ENCODE results near the gene NADSYN1. TPM values are rescaled to one million over a fixed set of nuclear protein-coding genes. Genes with fewer than 3 reads are reported as not detected.

NADSYN1 gene
- total RNA-seq, 2 experiments from 2014 or later, result 59.1 to 64.5 TPM

GRCh38 chr11:71448257-71449171, 4.5 kb upstream of the NADSYN1 start, which contains the start of gene DHCR7:
TSS of gene DHCR7 (minus strand) at chr11:71448393. CDS start at chr11:71444952, 3,441 bp downstream.
- ChIA-PET POLR2A (no interaction called here), CTCF (no interaction called here)

GRCh38 chr11:71449596-71449995, 3.4 kb upstream of the NADSYN1 start:
- ChIA-PET POLR2A (no interaction called here), CTCF (no interaction called here)

GRCh38 chr11:71450507-71450906, 2.5 kb upstream of the NADSYN1 start:
- POLR2A ChIA-PET, result no interaction called here
- CTCF ChIA-PET, result no interaction called here

DNA sequence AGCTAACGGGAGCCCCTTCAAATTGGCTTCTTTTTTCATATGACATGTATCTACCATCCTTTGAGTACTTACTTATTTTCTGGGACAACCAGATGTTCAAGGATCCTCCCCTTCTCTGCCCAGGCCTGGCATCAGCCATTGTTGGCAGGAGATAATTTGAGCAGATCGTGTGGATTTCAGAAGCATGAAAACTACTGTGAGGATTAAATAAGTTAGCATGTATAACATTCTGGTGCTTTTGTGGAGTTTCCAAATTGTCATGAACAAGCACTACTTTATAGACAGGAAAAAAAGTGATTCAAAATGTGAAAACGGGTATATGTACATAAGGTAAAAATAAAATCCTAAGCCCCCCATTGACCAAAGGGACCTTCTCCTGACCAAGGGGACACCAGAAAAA, 2.1 kb upstream of the NADSYN1 start:
- CTCF ChIA-PET, result no interaction called here
- POLR2A ChIA-PET, result no interaction called here

DNA sequence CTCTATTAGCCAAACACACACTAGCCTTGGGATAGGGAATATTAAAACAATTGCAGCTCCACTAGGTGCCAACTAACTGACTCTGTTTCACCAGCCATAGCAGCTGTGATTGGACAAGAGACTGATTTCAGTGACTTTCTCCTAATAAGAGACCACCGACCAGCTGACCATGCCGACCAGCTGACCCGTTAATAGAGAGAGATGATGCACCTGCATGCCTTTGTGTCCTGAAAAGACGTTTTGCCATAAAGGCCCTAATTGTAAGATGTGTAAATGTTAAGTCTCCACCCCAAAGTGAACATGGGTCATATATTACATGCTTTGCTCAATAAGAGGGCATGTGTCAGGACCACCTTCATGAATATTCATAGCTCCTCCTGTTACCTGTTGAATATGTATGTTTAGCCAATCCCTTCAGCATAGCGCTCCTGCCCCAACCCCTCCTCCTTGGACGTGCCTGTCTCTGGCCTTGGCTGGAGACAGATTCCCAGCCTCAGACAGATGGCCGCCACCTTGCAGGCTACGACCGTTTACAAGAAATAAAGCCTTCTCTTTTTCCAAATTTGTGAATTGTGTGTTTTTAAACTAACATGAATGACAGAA, 1.3 kb upstream of the NADSYN1 start:
- CTCF ChIA-PET, result no interaction called here

DNA sequence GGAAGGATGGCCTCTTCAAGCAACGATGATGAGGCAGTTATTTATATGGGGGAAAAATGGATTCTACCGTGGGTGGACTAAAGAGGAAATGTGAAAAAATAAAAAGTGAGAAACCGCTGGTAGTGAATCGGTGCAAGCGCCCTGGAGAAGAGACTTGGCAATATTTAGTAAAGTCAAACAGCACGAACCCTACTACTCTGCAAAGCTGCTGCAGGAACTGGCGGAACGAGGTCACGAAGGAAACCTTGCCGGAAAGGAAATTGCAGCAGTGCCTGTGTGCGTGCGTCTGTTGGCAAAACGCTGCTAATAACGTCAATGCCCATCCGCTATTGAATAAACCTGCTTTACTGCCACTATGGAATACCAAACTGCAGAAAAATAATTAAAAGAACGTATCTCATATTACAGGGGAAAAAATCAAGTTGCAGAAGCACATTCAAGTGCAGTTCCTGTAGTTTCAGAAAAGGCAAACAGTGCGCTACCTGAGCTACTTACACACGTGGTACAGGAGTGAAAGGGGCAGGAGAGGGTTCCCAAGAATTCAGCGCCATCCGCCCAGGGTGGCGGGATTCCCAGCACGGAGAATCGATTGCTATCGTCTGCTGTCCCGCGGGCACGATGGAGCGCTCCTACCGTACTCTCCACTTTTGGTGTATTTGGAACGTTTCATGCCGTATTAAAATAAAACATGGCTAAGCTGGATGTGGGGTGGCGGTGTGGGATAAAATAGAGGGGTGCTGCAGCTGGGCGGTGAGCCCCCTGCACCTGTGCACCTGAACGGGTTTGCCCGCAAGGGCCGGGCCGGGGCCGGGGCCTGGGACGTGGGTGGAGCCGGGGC, 585 bp upstream of the NADSYN1 start:
- CTCF ChIA-PET, result interaction anchor here (0.6 kb wide), 1 partner anchor 1565 kb away, joined by 4 read pairs; no protein-coding TSS in a partner anchor
- POLR2A ChIA-PET, result interaction anchor here (1.0 kb wide), 1 partner anchor 19 kb away, joined by 3 read pairs; no protein-coding TSS in a partner anchor

More for the DNA sequence above, 1.3 kb upstream of the NADSYN1 start:
- POLR2A ChIA-PET, result interaction anchor here (0.6 kb wide), 1 partner anchor 1103 kb away, joined by 3 read pairs; no protein-coding TSS in a partner anchor

GRCh38 chr11:71453918-71454304, 908 bp downstream of the NADSYN1 start:
- ChIA-PET POLR2A (no interaction called here), CTCF (no interaction called here)

DNA sequence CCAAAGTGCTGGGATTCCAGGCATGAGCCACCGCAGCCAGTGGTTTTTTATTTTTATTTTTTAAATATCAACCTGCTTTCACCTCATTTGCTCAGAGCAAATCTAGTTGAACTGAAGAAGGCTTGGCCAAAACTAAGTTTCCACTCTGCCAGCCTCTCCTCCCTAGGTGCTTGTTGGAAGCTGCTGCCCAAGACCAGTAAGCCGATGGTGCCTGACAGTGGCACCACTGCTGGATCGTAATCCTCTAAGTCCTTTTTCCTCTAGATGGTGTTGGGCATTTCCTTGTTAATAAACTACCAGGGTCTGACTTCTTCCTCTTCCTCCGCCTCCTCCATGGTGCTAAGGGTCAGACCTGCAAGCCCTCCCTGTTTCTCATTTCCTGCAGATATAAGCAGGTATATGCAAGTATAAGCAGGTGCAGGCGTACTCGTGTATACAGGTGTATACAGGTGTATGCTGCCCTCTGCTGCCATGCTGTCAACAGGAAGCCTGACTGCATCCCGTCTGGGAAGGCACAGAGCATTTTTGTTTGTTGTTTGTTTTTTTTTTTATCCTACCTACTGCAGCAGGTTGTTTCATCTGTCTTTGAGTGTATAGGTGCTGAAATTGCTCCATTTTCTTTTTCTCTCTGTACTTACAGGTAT, 1.6 kb downstream of the NADSYN1 start:
- ChIA-PET CTCF (no interaction called here), POLR2A (no interaction called here)

GRCh38 chr11:71456294-71456693, 3.3 kb downstream of the NADSYN1 start:
- ChIA-PET CTCF (no interaction called here), POLR2A (no interaction called here)

DNA sequence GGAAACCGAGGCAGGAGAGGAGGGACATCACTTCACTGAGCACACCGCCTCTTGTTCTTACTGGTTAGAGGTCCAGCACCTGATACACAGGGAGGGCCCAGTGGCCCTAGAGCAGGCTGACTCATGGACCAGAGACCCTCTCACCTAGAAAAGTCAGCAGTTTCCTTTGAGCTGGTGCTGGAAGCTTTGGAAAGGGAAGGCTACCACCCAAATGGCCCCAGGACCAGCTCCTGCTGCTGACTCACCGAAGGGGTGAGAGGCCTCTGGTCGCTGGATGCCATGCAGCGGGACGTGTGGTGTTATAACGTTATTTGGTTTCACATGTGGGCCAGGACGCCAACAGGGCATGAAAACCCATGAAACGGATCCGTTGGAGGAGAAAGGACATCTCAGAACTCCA, 3.8 kb downstream of the NADSYN1 start:
- ChIA-PET POLR2A (no interaction called here), CTCF (no interaction called here)

DNA sequence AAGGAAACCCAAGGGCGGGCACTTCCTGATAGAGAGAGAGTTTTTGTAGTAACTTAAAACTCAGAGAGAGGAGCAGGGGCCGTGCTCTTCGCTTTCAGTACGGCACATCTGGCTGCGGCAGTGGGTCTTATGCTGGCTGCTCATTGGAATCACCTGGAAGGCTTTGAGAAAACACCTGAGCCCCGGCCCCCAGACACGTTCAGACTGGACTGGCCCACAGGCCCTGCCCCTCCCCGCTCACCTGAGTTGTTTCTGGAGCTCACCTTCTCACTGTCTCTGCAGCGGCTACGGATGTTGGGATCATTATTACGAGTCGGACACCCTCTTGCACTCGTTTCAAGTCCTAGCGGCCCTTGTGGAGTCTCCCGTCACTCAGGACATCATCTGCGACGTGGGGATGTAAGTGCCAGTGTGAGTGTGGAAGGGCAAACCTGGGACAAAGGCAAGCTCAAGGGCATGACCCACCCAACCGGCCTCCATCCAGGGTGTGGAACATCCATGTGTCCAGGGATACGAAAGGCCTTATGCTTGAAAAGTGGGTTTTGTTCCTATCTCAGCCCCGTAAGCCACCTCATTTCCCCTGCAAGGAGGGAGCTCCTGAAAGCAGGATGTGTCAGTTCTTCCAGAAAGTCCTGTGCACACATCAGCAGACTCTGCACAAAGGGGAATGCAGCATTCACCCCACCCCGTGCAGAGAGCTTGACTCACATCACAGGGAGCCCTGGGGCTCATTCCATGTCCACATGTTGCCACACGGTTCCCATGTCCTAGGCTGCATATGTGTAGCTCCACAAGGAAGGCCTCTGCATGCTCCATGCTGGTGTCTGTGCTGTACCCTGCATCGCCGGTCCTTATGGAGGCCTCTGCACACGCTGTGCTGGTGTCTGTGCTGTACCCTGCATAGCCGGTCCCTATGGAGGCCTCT, 5.4 kb downstream of the NADSYN1 start:
- POLR2A ChIA-PET, result no interaction called here
- CTCF ChIA-PET, result no interaction called here

GRCh38 chr11:71459076-71459766, 6.2 kb downstream of the NADSYN1 start:
- ChIA-PET POLR2A (no interaction called here), CTCF (no interaction called here)

GRCh38 chr11:71459767-71460320, 6.8 kb downstream of the NADSYN1 start:
- ChIA-PET POLR2A (no interaction called here), CTCF (no interaction called here)

DNA sequence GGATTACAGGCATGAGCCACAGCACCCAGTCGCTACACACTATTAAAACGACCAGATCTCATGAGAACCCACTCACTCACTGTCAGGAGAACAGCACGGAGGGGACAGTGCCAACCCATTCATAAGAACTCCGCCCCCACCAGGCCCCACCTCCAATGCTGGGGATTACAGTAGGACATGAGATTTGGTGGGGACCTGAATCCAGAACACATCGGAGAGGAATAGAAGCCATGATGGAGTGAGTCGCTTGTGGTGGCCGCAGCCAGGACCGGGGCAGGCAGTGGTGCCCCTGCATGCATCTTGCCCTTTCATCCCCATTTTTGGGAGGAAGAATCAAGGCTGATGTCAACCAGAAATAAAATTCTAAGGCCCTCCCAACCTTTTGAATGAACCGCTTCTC, 8.7 kb downstream of the NADSYN1 start:
- ChIA-PET POLR2A (no interaction called here), CTCF (no interaction called here)

- ChIA-PET POLR2A (no interaction called here), CTCF (no interaction called here)
These were observed 9.7 kb downstream of the NADSYN1 start for GRCh38 chr11:71462726-71463125.

DNA sequence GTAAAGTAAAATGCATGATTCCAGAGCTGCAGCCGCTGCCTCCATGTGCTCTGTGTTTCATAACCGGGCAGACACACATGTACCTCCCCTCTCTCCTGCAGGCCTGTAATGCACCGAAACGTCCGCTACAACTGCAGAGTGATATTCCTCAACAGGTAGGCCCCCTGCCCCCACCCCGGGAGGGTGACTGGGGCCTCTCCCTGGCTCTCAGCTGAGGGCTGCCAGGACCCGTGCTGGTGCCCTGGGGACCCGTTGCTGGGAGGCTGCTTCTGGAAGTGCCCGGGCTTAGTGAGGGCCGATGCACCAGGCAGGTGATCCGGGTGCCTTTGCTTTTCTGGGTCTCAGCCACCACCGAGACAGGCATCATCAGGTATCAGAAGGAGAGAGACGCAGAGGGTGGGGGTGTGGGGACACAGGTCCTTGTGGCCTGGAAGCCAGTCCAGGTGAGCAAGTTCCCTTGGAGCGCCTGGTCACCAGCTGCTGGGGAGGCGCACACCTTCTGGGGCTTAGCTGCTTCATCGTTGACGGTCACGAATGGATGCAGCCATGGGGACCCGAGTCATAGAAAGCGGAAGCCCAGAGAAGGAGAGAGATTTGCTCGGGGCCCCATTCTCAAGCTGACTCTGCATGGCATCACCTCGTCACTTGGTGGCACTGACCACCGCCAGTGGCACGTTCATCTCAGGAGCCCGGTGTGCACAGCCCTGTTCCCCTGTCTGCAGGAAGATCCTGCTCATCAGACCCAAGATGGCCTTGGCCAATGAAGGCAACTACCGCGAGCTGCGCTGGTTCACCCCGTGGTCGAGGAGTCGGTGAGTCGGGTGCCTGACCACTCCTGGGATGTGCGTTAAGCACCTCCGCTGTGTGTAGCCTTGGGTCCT, 10.6 kb downstream of the NADSYN1 start:
- ChIA-PET POLR2A (no interaction called here), CTCF (no interaction called here)

DNA sequence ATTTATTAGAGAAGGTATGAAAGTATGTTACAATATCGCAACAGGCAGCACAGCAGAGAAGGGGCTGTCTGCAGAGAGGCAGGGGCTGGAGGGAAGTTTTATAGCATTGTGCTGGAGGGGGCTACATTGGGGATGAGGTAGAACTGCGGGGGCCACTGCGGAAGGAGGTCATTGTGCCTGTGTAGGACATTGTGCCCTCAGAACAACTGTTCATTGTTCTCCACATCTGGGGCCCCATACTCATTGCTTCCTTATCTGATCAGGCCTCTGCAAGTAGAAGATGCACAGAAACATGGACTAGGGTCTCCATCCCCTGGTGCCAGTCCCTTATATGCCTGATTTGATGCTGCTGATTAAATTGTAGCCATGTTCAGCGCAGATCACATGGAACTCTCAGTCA, 12.1 kb downstream of the NADSYN1 start:
- ChIA-PET POLR2A (no interaction called here), CTCF (no interaction called here)
